ENCODE data around the gene TNS3.

Gene TNS3

DNA sequence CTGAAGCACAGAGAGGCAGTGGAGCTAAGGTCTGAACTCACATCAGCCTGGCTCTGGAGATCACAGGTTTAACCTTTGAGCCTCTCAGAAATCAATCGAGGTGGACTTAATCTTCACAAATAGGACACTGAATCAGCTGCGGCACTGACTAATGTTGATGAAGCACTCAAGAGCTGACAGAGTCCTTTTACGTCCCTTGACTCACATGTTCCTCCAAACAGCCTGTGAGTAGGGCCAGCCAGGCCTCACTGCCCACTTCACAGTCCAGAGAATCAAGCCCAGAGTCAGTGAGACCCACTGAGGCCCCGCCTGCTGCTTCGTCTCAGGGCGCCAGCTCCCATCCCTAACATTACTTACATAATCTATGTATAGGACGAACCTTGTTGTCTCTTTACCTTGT, 63.1 kb downstream of the TNS3 start:
- no peak for DNase-seq

GRCh38 chr7:47517821-47518480, 64.0 kb downstream of the TNS3 start:
- no peak for DNase-seq

- no peak for DNase-seq
Measured at GRCh38 chr7:47516985-47517600, 64.8 kb downstream of the TNS3 start.

DNA sequence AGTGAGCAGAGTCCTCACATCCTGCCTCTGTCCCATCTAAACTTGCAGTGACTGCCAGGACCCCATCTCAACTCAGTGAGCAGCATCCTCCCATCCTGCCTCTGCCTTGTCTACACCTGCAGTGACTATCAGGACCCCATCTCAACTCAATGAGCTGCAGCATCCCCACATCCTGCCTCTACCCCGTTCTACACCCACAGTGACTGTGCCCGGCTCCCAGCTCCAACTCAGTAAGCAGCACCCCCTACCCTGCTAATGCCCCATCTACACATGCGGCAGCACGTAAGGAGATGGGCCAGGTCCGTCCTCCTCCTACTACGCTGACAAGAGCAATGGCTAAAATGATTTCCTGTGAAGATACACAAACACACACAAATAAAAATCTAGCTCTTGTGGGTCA, 65.5 kb downstream of the TNS3 start:
- DNase-seq: no peak

DNA sequence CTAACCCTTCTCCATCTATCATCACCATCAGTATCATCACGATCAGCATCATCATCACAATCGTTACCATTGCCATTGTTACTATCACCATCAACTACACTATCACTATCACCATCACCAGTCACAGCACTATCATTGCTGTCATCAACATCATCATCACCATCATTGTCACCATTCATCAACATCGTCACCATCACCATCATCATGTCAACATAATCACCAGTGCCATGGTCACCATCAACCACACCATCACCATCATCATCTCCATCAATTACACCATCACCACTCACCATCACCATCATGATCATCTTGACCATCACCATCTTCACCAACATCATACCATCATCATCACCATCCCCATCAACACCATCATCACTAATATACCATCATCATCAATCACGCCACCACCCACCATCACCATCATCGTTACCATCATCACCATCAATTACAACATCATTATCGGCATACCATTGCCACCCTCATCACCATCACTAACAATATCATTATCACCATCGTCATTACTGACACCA, 66.5 kb downstream of the TNS3 start:
- DNase-seq: no peak

DNA sequence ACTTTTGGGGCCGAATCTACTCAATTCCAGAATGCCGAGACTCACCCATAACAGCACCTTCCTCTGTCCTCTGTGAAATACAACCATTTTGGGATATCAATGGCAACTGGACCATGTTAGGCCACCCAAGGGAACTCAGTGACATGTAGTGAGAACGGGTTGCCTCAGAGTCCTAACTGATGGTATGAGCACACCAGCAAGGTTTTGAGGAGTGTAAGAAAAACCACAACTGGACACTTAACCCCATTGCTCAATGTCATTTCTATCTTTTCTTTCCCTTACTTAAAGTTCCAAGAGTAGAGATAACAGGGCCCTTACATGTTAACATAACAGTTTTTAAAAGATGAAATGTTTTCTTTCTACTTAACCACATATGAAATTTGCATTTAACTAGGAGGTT, 67.1 kb downstream of the TNS3 start:
- DNase-seq: no peak

GRCh38 chr7:47514367-47514766, 67.5 kb downstream of the TNS3 start:
- no peak for DNase-seq

DNA sequence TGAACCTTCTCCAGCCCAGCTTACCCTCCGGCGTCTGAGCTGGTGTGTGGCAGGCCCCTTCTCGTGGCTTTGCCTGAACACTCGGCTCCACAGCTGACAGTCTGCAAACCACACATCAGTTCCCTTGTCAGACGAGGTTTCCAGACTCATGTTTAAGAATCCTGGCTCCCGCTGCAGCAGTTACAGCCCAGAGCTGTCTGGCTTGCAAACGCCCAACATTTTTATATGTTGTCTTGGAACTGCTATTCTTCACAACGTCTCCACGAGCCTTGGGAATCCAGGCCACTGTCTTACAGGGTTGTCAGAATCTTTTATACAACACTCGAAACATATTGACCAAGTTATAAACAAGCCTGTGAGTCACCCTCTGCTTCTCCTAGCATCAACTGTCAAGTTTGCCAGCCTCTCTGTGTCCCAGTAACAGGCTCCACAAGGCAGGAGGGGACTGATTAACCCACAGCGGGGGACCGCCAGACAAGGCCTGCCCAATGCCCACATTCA, 68.1 kb downstream of the TNS3 start:
- no peak for DNase-seq

DNA sequence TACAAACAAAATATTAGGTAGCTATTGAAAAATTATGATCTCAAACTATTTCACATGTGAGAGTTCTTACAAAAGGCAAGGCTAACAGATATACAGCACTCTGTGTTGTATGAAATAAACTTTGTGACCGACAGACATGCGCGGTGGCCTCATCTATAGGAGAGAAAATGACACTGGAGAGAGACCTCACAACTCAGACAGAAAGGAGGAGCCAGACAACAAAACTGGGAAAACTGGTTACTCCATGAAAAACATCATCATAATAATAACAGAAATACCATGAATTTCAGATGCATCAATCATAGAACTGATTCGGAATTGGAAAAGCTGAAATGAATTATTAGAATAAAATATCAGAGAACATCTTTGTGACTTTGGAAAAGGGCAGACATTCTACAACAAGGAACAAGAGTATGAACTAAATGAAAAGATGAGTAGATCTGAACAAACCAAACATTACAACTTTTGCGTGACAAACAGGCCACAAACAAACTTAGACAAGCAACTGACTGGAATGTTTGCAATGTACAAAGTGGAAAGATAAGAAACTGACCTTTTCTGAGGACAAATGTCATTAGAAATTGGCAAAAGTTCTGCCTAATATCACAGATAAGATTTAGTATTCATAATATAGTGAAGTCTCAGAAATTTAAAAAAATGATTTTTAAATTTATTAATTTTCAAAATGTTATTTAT, 69.3 kb downstream of the TNS3 start:
- no peak for DNase-seq

DNA sequence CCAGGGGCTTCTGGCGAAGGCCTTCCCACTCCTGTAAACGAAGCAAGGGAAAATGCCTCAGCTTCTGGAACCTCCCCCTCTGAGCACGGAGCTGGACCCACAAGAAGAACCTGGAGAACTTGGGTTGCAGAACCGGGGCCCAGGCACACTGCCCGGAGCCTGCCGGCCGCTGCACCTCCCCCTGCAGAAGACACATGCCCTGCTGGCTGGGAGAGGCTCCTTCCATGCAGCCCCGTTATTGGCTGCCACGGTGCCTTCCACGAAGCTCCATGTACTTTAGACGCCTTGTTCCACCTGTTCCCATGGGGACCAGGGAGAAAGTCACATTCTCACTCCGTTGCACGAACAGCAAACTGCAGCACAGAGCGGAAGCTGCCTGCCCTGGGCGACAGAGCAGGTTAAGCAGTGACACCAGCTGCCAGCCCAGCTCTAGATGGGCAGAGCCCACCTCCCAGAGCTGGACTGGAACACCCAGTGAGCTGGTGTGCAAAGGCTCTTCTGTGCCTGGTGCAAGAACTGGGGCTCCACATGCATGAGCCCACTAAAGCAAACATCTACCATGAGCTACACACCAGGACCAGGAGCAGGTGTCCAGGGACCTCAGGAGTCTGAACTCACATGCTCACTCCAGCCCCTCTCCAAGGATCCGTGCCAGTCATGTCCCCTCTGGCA, 70.1 kb downstream of the TNS3 start:
- DNase-seq: no peak

- no peak for DNase-seq
Measured at GRCh38 chr7:47510786-47511185, 71.1 kb downstream of the TNS3 start.

GRCh38 chr7:47510192-47510591, 71.7 kb downstream of the TNS3 start:
- DNase-seq: no peak

GRCh38 chr7:47509571-47509970, 72.3 kb downstream of the TNS3 start:
- no peak for DNase-seq

- no peak for DNase-seq
Measured at GRCh38 chr7:47508389-47509380, 73.2 kb downstream of the TNS3 start.

- DNase-seq: no peak
Measured at GRCh38 chr7:47507522-47507921, 74.4 kb downstream of the TNS3 start.

DNA sequence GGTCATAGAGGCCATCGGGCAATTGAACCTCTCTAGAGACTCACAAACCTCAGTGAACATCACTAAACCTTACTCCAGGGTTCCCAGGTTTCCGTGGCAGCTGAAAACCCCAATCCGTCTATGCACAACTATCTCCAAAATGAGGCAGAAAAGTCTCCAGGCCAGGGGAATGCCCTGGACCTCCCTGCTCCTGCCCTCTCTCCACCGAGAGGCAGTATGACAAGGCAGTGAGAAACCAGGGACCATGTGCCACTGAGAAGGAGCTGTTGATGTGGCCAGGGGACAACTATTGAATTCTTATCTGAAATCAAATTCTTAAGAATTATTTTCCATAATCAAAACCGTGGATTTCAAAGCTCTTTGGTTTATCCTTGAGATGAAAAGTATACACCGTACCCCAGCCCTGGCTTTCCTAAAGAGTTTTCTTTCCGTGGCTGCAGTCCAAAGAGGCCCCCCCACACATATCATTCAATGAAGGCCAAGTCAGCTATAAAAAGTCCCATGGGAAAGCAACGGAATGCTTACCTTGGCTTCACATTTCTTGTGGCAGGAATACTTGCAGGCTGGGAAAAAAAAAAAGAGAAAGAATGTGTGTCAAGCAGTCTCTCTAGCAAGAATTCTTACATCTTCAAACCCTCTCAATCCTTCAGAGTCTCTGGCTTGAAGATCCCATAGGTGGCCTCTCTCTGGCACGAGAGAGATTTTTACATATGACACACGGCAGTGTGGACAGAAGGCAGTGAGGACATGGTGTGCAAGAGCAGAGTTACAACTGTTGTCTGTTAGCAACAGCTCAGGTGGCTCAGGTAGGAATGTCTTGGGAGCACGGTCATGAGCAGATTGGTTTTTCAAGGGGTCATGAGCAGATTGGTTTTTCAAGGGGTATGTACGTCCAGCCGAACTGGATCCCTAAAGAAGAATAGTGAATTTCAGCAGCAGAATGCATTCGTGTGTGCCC, 75.2 kb downstream of the TNS3 start:
- DNase-seq: no peak

- DNase-seq: no peak
Measured at GRCh38 chr7:47505312-47506007, 76.5 kb downstream of the TNS3 start.

- no peak for DNase-seq
Measured at GRCh38 chr7:47504551-47505311, 77.2 kb downstream of the TNS3 start.

DNA sequence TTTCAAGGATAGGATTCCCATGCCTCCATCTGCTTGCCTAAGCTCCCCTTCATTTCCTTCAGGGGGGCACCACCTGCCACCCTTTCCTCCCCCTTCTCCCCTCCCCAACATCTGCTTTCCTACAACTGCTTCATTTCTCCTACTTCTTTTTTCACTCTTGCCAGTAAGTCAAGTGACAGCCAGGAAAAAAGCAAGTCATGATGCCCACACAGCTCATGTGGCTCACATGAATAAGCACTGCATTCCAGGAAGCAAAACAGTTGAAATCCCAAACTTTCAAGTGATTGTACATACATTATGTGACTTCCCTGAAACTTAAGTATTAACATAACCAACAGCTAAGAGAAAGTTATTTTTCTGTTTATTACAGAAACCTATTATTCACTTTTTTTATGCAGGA, 78.6 kb downstream of the TNS3 start:
- no peak for DNase-seq

All from activated CD4-positive, CD25-positive, alpha-beta regulatory T cell treated with anti-CD3 and anti-CD28 coated beads, Interleukin-2, amount 50 U/mL, for 72 hours (primary cell).